Stimulated activated CD8-positive, alpha-beta memory T cell treated with anti-CD3 and anti-CD28 coated beads, Interleukin-15, amount 100 ng/mL, for 24 hours (primary cell): ENCODE results near the gene CEACAM16.

ENCODE experiments used
- DNase-seq: peaks from one replicate; pipeline ENCODE4 v3.0.0-alpha.2; 2020; ENCODE audit warnings: low read depth

The CEACAM16 gene

DNA sequence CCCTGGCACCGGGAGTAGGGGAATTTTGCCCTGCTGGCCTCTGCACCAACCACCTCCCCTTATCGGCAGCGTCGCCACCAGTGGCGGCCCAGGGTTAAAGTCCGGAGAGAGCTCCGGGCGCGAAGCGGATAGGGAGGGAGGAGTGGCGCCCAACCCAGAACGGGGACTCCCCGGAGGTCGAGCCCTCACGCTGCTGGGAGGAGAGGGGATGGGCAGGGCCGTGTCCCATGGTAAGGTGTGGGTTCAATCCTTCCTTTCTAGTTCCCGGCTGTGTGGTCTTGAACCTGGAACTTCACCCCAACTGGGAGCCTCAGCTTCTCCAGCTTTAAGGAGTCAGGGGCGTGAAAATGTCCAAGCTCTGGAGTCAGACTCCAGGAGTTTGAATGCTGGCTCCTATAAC is 26.3 kb downstream of the CEACAM16 start:
- no peak for DNase-seq

DNA sequence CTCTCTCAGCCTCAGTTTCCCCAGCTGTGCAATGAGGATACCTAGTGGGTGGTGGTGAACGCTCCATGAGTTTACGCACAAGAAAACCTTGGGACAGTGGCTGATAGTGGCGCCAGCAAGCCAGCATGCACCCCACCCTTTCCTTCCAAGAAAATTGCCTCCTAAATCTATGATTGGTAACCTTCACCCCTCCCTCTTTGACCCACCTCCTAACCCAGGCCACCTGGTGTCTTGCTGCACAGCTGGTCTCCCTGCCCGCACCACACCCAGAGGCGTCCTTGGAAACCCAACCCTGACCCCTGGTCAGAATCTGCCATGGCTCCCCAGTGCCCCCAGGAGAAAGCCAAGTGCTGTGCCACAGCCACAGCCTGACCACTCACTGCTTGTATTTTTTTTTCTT is 26.7 kb downstream of the CEACAM16 start:
- DNase-seq = no peak

DNA sequence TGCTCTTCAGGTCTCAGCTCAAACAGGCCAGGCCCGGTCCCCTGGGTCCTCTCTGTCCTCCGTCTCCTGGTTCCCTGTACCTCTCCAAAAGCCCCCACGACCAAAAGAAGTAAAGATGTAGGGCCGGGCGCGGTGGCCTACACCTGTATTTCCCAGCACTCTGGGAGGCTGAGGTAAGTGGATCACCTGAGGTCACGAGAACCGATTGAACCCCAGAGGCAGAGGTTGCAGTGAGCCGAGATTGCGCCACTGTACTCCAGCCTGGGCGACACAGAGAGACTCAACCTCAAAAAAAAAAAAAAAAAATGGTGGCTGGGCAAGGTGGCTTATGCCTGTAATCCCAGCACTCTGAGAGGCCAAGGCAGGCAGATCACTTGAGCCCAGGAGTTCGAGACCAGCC is 27.5 kb downstream of the CEACAM16 start:
- DNase-seq = no peak

- DNase-seq = no peak
These were observed 29.2 kb downstream of the CEACAM16 start for GRCh38 chr19:44728178-44728577.

GRCh38 chr19:44729516-44730033 is 30.6 kb downstream of the CEACAM16 start:
- DNase-seq = no peak

DNA sequence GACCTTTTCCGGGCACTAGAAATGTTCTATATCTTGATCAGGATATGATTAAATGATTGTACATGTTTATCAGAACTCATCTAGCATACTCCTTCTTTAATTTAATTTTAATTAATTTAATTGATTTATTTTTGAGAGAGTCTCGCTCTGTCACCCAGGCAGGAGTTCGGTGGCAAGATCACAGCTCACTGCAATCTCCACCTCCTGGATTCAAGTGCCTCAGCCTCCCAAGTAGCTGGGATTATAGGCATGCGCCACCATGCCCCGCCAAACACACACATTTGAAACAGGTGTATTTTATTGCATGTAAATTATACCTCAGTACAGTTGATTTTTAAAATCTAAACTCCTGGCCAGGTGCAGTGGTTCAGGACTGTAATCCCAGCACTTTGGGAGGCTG is 32.1 kb downstream of the CEACAM16 start:
- no peak for DNase-seq

DNA sequence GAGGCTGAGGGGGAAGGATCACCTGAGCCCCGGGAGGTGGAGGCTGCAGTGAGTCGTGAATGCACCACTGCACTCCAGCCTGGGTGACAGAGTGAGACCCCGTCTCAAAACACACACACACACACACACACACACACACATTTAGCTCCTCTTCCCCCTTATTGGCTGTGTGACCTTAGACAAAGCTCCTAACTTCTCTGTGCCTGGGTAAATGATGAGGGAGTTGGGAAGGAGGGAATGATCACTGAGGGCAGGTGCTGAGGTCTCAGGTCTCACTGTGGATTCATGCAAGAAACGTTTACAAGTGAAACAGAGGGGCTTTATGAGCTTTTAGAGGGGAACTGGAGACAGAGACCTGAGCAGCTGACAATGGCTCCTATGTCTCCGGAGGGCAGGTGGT is 32.7 kb downstream of the CEACAM16 start:
- DNase-seq = no peak

- no peak for DNase-seq
These were observed 33.5 kb downstream of the CEACAM16 start for GRCh38 chr19:44732235-44733014.

- DNase-seq = no peak
These were observed 35.4 kb downstream of the CEACAM16 start for GRCh38 chr19:44734357-44734756.

DNA sequence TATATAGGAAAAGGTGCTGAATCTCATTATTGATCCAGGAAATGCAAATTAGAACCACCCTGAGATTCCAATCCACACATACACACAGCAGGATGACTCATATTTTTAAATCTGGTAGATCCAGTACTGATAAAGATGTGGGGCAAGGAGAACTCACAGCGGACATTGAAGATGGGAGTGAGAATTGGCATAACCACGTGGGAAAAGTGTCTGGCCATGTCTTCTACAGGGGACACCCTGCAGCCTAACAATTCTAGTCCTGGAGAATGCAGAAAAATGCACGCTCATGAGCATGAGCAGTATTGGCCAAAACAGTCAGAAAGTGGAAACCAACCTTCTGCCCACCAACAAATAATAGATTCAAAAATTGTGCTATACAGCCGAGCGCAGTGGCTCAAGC is 36.1 kb downstream of the CEACAM16 start:
- DNase-seq = no peak

GRCh38 chr19:44737238-44738071 is 38.5 kb downstream of the CEACAM16 start:
- no peak for DNase-seq

DNA sequence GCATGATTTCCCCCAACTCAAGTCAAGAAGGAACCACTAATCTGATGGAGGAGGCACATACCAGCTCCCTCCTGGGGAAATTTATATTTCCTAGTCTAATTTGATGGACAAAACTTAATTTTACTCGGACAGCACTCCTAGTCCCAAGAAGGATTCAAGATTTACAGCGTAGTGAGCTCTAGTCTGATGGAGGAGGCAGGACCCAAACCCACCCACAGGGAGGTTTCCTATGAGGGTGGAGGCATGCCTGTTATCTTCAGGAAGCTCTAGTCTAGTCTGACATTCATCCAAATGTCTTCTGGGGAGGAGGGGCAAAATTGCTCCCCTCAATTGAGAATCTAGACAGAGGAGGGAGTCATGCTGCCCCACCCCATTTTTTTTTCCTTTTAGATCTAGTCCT is 39.2 kb downstream of the CEACAM16 start:
- DNase-seq = no peak

DNA sequence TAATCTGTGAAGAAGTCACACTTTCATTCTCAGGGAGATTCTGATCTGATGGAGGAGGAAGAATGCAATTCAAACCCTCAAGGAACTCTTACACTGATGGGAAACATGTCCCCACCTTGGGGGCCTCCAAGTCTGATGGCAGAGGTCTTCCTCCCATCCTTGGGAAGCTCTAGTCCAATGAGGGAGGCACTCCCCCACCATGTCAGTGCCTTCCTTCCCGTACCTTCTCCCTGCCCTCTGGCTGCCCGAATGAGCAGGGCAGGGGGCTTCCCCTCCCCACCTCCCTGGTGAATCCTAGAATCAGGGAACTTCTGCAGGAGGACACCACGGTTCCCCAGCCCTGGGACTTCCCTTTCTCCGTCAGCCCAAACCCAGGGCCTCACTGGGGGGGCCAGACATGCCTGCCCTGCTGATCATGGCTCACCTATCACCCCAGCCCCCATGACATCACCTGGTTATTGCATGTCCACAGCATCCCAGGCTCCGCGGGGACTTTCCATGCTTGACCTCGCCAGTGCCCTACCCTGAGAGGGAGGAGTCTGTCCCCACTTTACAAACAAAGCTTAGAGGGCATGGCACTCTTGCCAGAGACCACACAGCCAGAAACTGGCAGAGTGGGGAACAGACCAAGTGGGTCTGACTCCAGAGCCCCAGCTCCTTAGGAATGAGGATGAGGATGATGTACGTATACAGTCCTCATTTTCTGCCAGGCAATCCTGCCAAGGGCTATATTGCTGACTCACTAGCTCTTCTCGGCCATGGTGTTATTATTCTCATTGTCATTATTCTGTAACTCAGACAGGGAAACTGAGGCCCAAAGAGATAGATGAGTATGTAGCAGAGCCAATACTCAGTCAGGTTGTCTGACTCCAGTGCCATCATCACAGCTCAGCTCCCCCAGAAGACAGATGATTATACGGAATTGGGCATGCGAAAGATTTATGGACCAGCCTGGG is 39.9 kb downstream of the CEACAM16 start:
- DNase-seq = no peak

DNA sequence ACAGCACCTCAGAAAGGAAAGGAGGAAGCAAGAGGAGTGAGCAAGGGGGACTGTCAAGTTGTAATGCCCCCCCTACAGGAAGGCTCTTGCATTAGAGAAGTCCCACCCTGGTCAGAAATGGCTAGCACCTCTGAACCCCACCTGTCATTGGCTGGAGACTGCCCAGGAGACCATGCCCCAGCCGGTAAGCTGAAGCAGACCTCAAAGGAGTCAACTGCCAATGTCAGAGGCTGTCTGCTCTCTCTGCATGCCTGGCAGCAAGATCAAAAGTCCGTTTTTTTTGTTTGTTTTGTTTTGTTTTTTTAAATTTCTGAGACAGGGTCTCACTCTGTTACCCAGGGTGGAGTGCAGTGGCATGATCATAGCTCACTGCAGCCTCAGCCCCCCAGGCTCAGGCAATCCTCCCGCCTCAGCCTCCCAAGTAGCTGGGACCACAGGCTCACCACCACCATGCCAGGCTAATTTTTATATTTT is 41.4 kb downstream of the CEACAM16 start:
- DNase-seq = no peak

DNA sequence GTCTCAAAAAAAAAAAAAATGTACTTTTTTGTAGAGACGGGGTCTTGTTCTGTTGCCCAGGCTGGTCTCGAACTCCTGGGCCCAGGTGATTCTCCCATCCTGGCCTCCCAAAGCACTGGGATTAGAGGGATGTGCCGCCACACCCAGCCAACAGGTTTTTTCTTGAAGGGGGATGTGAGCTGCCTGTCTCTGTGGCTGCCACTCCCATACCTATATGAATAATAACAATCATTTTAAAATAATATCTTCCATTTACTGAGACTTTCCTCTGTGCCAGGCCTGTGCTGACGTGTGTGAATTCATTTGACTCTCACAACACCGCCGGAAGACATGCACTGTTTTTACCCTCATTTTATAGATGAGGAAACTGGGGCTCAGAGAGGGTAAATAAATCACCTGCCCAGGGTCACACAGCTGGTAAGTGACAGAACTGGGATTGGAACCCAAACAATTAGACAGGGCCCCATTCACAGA is 42.3 kb downstream of the CEACAM16 start:
- no peak for DNase-seq

GRCh38 chr19:44741841-44742329 is 42.9 kb downstream of the CEACAM16 start:
- no peak for DNase-seq

DNA sequence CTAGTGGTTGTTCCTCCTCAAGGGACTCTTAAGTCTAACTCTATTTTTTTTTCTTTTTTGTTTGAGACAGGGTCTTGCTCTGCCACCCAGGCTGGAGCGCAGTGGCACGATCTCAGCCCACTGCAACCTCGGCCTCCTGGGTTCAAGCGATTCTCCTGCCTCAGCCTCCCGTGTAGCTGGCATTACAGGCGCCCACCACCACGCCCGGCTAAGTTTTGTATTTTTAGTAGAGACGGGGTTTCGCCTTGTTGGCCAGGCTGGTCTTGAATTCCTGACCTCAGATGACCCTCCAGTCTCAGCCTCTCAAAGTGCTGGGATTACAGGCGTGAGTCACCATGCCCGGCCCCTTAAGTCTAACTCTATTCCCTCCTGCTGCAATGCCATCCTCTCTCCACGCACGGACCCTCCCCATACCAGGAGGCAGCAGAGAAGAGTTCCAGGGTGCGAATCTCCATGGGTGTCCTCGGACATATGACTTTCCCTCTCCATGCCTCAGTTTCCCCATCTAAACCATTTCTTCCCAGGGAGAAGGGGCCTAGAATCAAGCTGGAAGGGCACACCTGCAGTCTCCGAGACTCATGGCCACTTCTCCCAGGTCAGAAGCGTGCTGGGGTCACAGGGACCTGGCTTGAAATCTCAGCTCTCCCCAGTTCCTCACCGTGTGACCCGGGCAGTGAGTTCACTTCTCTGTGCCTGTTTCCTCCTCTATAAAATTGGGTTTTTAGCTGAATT is 43.5 kb downstream of the CEACAM16 start:
- no peak for DNase-seq

DNA sequence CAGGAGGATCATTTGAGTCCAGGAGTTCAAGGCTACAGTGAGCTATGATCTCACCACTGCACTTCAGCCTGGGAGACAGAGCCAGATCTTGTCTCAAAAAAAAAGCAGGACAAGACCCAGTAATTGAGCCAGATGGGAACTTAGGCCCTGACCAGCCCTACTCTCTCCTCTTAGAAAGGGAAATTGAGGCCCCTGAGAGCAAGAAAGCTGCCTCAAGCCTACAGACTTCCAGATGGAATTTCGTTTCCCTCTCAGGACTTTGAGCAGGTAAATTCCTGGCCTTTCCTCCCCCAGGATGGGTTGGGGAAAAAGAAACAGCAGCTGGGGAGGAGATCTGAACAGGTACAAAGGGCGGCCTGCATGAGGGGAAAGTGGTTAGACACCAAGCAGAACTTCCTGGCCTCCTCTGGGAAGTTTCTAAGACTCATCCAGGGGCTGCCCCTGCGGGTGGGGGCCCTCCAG is 46.0 kb downstream of the CEACAM16 start:
- no peak for DNase-seq

- no peak for DNase-seq
These were observed 46.4 kb downstream of the CEACAM16 start for GRCh38 chr19:44745341-44745831.

DNA sequence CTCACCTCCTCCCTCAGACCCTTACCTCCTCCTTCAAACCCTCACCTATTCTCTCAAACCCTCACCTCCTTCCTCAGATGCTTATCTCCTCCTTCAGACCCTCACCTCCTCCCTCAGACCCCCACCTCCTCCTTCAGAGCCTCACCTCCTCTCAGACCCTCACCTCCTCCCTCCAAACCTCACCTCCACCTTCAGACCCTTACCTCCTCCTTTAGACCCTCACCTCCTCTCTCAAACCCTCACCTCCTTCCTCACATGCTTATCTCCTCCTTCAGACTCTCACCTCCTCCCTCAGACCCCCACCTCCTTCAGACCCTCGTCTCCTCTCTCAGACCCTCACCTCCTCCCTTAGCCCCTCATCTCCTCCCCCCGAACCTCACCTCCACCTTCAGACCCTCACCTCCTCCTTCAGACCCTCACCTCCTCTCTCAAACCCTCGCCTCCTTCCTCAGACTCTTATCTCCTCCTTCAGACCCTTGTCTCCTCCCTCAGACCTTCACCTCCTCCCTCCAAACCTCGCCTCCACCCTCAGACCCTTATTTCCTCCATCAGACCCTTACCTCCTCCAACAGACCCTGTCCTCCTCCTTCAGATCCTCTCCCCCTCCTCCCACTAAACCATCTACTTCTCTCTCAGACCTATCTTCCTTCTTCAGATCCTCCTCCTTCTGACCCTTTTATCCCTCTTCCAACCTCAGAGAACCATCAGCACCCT is 47.1 kb downstream of the CEACAM16 start:
- DNase-seq = no peak
